HepG2 (cell line): Measurements from ENCODE around the gene NEU4. TPM values are rescaled to one million over a fixed set of nuclear protein-coding genes. Genes with fewer than 3 reads are reported as not detected.

Experiments used
- AGO2 ChIP-seq: fragments of 200-400 bp; formaldehyde crosslinking; optimal IDR thresholded peaks from 2 replicates; pipeline ENCODE3; 2017; ENCODE audit warnings: mild to moderate bottlenecking, low read depth, low read length, moderate library complexity
- BCL6 ChIP-seq: IDR thresholded peaks from 2 replicates; pipeline ENCODE4 v1.6.1; 2016; ENCODE audit warnings: missing genetic modification reagents, missing compliant biosample characterization
- BRD4 ChIP-seq: sonication (generic); formaldehyde crosslinking; IDR thresholded peaks from 2 replicates; pipeline ENCODE4 v1.4.0; 2020; ENCODE audit warnings: missing genetic modification reagents
- FOXA1 ChIP-seq, 2 experiments: fragments of 450-650 bp in 1 of 2; sonication (generic) in 1 of 2; formaldehyde crosslinking in 1 of 2; IDR thresholded peaks; 2 replicates each; pipeline versions ENCODE4 v1.4.0 to v1.6.1; 2016 to 2020; ENCODE audit warnings: missing genetic modification reagents in 1 of 2
- FOXP1 ChIP-seq, 2 experiments: fragments of 450-650 bp in 1 of 2; IDR thresholded peaks; 2 replicates each; pipeline ENCODE4 v1.6.1; 2017 to 2018; ENCODE audit warnings: antibody characterized with exemption in 1 of 2
- HNF4A ChIP-seq: sonication (generic); formaldehyde crosslinking; IDR thresholded peaks from 2 replicates; pipeline ENCODE4 v1.4.0; 2020; ENCODE audit warnings: missing genetic modification reagents
- HNRNPL ChIP-seq: fragments of 200-400 bp; formaldehyde crosslinking; IDR thresholded peaks from 2 replicates; pipeline ENCODE4 v1.6.1; 2017; ENCODE audit warnings: mild to moderate bottlenecking, low read depth, low read length
- ISL2 ChIP-seq: sonication (generic); formaldehyde crosslinking; IDR thresholded peaks from 2 replicates; pipeline ENCODE4 v1.5.0; 2020; ENCODE audit warnings: missing genetic modification reagents
- NBN ChIP-seq: fragments of 450-650 bp; conservative IDR thresholded peaks from 2 replicates; pipeline ENCODE4 v1.6.1; 2017
- POGZ ChIP-seq: sonication (generic); formaldehyde crosslinking; IDR thresholded peaks from 2 replicates; pipeline ENCODE4 v1.4.0; 2020; ENCODE audit warnings: mild to moderate bottlenecking, missing genetic modification reagents
- RARG ChIP-seq: sonication (generic); formaldehyde crosslinking; IDR thresholded peaks from 2 replicates; pipeline ENCODE4 v1.4.0; 2020; ENCODE audit warnings: low read depth, mild to moderate bottlenecking, missing genetic modification reagents
- SAP130 ChIP-seq: IDR thresholded peaks from 2 replicates; pipeline ENCODE4 v1.6.1; 2016; ENCODE audit warnings: low read depth
- SMAD3 ChIP-seq: sonication (generic); formaldehyde crosslinking; IDR thresholded peaks from 2 replicates; pipeline ENCODE4 v1.4.0; 2020; ENCODE audit warnings: missing genetic modification reagents
- SOX5 ChIP-seq: IDR thresholded peaks from 2 replicates; pipeline ENCODE4 v1.6.1; 2016; ENCODE audit warnings: borderline replicate concordance
- TGIF2 ChIP-seq: IDR thresholded peaks from 2 replicates; pipeline ENCODE4 v1.6.1; 2016; ENCODE audit warnings: control low read depth, missing compliant biosample characterization
- YY1 ChIP-seq: IDR thresholded peaks from 2 replicates; pipeline ENCODE4 v1.6.1; 2011; ENCODE audit warnings: low read length, low read depth, moderate library complexity, mild to moderate bottlenecking; ENCODE audit not compliant: insufficient read depth, insufficient replicate concordance
- ZBTB7B ChIP-seq: sonication (generic); formaldehyde crosslinking; IDR thresholded peaks from 2 replicates; pipeline ENCODE4 v1.4.0; 2020; ENCODE audit warnings: missing genetic modification reagents
- ZC3H13 ChIP-seq: sonication (generic); formaldehyde crosslinking; IDR thresholded peaks from 2 replicates; pipeline ENCODE4 v1.8.1; 2023; ENCODE audit warnings: mild to moderate bottlenecking, missing genetic modification reagents, moderate library complexity
- ZC3H4 ChIP-seq: sonication (generic); formaldehyde crosslinking; IDR thresholded peaks from 2 replicates; pipeline ENCODE4 v1.4.0; 2020; ENCODE audit warnings: missing genetic modification reagents, borderline replicate concordance
- ZFP90 ChIP-seq: sonication (generic); formaldehyde crosslinking; IDR thresholded peaks from 2 replicates; pipeline ENCODE4 v1.8.0; 2022; ENCODE audit warnings: missing genetic modification reagents, mild to moderate bottlenecking, inconsistent platforms, borderline replicate concordance
- ZFX ChIP-seq: sonication (generic); formaldehyde crosslinking; IDR thresholded peaks from 2 replicates; pipeline ENCODE4 v1.4.0; 2020; ENCODE audit warnings: mild to moderate bottlenecking, low read depth, missing genetic modification reagents, moderate library complexity
- ZNF12 ChIP-seq: sonication (generic); formaldehyde crosslinking; IDR thresholded peaks from 2 replicates; pipeline ENCODE4 v1.5.0; 2020; ENCODE audit warnings: missing genetic modification reagents
- ZNF292 ChIP-seq: sonication (generic); formaldehyde crosslinking; IDR thresholded peaks from 2 replicates; pipeline ENCODE4 v1.8.1; 2022; ENCODE audit warnings: mild to moderate bottlenecking, low read depth, missing genetic modification reagents, borderline replicate concordance
- ZNF326 ChIP-seq: sonication (generic); formaldehyde crosslinking; IDR thresholded peaks from 2 replicates; pipeline ENCODE4 v1.4.0; 2020; ENCODE audit warnings: missing genetic modification reagents, borderline replicate concordance
- ZNF460 ChIP-seq: sonication (generic); formaldehyde crosslinking; IDR thresholded peaks from 2 replicates; pipeline ENCODE4 v1.5.1; 2020; ENCODE audit warnings: missing genetic modification reagents, mild to moderate bottlenecking, borderline replicate concordance
- ZNF501 ChIP-seq: sonication (generic); formaldehyde crosslinking; IDR thresholded peaks from 2 replicates; pipeline ENCODE4 v1.5.1; 2020; ENCODE audit warnings: mild to moderate bottlenecking, moderate library complexity, missing genetic modification reagents
- ZNF546 ChIP-seq: sonication (generic); formaldehyde crosslinking; conservative IDR thresholded peaks from 2 replicates; pipeline ENCODE4 v1.8.1; 2023; ENCODE audit warnings: mild to moderate bottlenecking, missing genetic modification reagents
- ZNF598 ChIP-seq: sonication (generic); formaldehyde crosslinking; IDR thresholded peaks from 2 replicates; pipeline ENCODE4 v1.5.1; 2020; ENCODE audit warnings: mild to moderate bottlenecking, missing genetic modification reagents, borderline replicate concordance
- ZNF737 ChIP-seq: sonication (generic); formaldehyde crosslinking; IDR thresholded peaks from 2 replicates; pipeline ENCODE4 v1.5.0; 2020; ENCODE audit warnings: missing genetic modification reagents, mild to moderate bottlenecking, borderline replicate concordance
- ZNF879 ChIP-seq: sonication (generic); formaldehyde crosslinking; IDR thresholded peaks from 2 replicates; pipeline ENCODE4 v1.8.1; 2023; ENCODE audit warnings: missing genetic modification reagents
- polyA plus RNA-seq, 8 experiments: library from polyadenylated mRNA; depleted of rRNA in 3 of 8; stranded (reverse) in 7 of 8; unstranded in 1 of 8; fragments of >200 nt; fragmentation: Illumina TruSeq in 4 of 8; extraction: Trizol in 4 of 8; gene quantifications; 2 replicates each; pipeline versions ENCODE4 v1.2.1 to v1.2.3, GENCODE V29; 2011 to 2016; ENCODE audit warnings: low read depth in 4 of 8, missing spikeins in 1 of 8, mixed read lengths in 1 of 8; ENCODE audit not compliant: insufficient read depth in 1 of 8
- total RNA-seq, 5 experiments: library from RNA; depleted of rRNA; stranded (reverse); fragments of >200 nt; fragmentation: Illumina TruSeq; extraction: Trizol; gene quantifications; 2 replicates each; pipeline ENCODE4 v1.2.3, GENCODE V29; 2016; ENCODE audit warnings: low read depth in 1 of 5
- TF ChIP-seq, protein P1 (sequence below): sonication (generic); formaldehyde crosslinking; IDR thresholded peaks from 2 replicates; pipeline ENCODE4 v1.8.0; 2022; ENCODE audit warnings: mild to moderate bottlenecking, missing genetic modification reagents

NEU4 gene
- total and polyA plus RNA-seq, 2 of the 13 experiments (the other 11 are each of a cell fraction or from before 2014, with no cell fraction given) = 53.5 to 107 TPM

GRCh38 chr2:241775223-241776177, 33.5 kb upstream of the NEU4 start (continued):
- TF ChIP-seq ZNF598 (CRISPR knock-in tag) (peak; percentile 36; the same call in 1 of the 2 replicates), NBN (no peak), BCL6 (CRISPR knock-in tag) (peak; percentile 47; the same call in 1 of the 2 replicates), ZNF292 (0 out of 2 replicates have a peak, but pooled peaks have one; percentile 14), ZFP90 (CRISPR knock-in tag) (no peak), BRD4 (CRISPR knock-in tag) (0 out of 2 replicates have a peak, but pooled peaks have one; percentile 8), ISL2 (CRISPR knock-in tag) (no peak), ZNF879 (CRISPR knock-in tag) (0 out of 2 replicates have a peak, but pooled peaks have one; percentile 15), HNF4A (CRISPR knock-in tag) (peak; percentile 87), HNRNPL (peak; percentile 44), ZC3H4 (CRISPR knock-in tag) (peak; percentile 17; the same call in 1 of the 2 replicates), ZNF737 (CRISPR knock-in tag) (no peak), SAP130 (CRISPR knock-in tag) (peak; percentile 5; the same call in 1 of the 2 replicates), ZFX (CRISPR knock-in tag) (no peak), ZNF326 (CRISPR knock-in tag) (no peak), SOX5 (CRISPR knock-in tag) (peak; percentile 20; the same call in 1 of the 2 replicates), FOXP1 (IDR thresholded peaks at IDR 0.05) (no peak), FOXP1 (CRISPR knock-in tag; IDR thresholded peaks at IDR 0.05) (0 out of 2 replicates have a peak, but pooled peaks have one; percentile 11), RARG (CRISPR knock-in tag) (no peak), ZNF501 (CRISPR knock-in tag) (no peak), ZBTB7B (peak; percentile 6; the same call in 1 of the 2 replicates), TGIF2 (CRISPR knock-in tag) (peak; percentile 16), ZNF12 (no peak), FOXA1 (IDR thresholded peaks at IDR 0.05) (no peak), FOXA1 (CRISPR knock-in tag; IDR thresholded peaks at IDR 0.05) (peak; percentile 11; the same call in 1 of the 2 replicates), POGZ (CRISPR knock-in tag) (0 out of 2 replicates have a peak, but pooled peaks have one; percentile 24), YY1 (peak; percentile 37), SMAD3 (no peak), ZNF460 (CRISPR knock-in tag) (peak; percentile 33; the same call in 1 of the 2 replicates), ZC3H13 (CRISPR knock-in tag) (peak; percentile 24; the same call in 1 of the 2 replicates), AGO2 (peak; percentile 72), ZNF546 (CRISPR knock-in tag) (0 out of 2 replicates have a peak, but pooled peaks have one; percentile 68)
- TF ChIP-seq, protein P1, sequence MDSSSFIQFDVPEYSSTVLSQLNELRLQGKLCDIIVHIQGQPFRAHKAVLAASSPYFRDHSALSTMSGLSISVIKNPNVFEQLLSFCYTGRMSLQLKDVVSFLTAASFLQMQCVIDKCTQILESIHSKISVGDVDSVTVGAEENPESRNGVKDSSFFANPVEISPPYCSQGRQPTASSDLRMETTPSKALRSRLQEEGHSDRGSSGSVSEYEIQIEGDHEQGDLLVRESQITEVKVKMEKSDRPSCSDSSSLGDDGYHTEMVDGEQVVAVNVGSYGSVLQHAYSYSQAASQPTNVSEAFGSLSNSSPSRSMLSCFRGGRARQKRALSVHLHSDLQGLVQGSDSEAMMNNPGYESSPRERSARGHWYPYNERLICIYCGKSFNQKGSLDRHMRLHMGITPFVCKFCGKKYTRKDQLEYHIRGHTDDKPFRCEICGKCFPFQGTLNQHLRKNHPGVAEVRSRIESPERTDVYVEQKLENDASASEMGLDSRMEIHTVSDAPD (CRISPR knock-in tag) = peak; percentile 59; the same call in 1 of the 2 replicates
